CD8-positive, alpha-beta memory T cell (primary cell): ENCODE measurements around the gene CCDC181. TPM values are rescaled to one million over a fixed set of nuclear protein-coding genes. Genes with fewer than 3 reads are reported as not detected.
"Not testable (repeated sequence)": the region's sequence is repeated elsewhere in the genome, so short reads cannot be mapped to it uniquely, and the experiment has no call there.

ENCODE experiments used
- CTCF ChIA-PET: fragments of 350-600 bp; sonication (Branson Sonifier 250); formaldehyde crosslinking; loops from one replicate; lab custom pipeline; 2021; ENCODE audit warnings: antibody characterized with exemption; lab: Charles Lee
- POLR2A ChIA-PET: fragments of 350-600 bp; sonication (Branson Sonifier 250); formaldehyde crosslinking; loops from one replicate; lab custom pipeline; 2021; ENCODE audit warnings: antibody characterized with exemption; lab: Charles Lee
- DNase-seq, 5 donors: peaks; one replicate each; pipeline versions ENCODE4 v3.0.0 to v3.0.0-alpha.2; 2020 to 2022; ENCODE audit warnings: mixed read lengths in 1 of 5
- H3K27ac ChIP-seq: one replicate; pipeline ENCODE4 v1.7.0; 2013; ENCODE audit warnings: low read depth, mild to moderate bottlenecking, low read length, moderate library complexity
- H3K27me3 ChIP-seq: 2 replicates; pipeline ENCODE4 v1.7.0; 2013; ENCODE audit warnings: low read length, mild to moderate bottlenecking; ENCODE audit not compliant: insufficient read depth, poor library complexity, severe bottlenecking
- H3K36me3 ChIP-seq: 2 replicates; pipeline ENCODE4 v1.7.0; 2013; ENCODE audit warnings: mild to moderate bottlenecking, low read length, moderate library complexity; ENCODE audit not compliant: insufficient read depth
- H3K4me1 ChIP-seq: 2 replicates; pipeline ENCODE4 v1.7.0; 2013; ENCODE audit warnings: mild to moderate bottlenecking, low read length, moderate library complexity; ENCODE audit not compliant: insufficient read depth
- H3K4me3 ChIP-seq: 2 replicates; pipeline ENCODE4 v1.7.0; 2013; ENCODE audit warnings: mild to moderate bottlenecking, low read length
- H3K9me3 ChIP-seq: 2 replicates; pipeline ENCODE4 v1.7.0; 2013; ENCODE audit warnings: mild to moderate bottlenecking, low read length
- H3K27ac Mint-ChIP-seq, 8 donors: one replicate each; pipeline ENCODE4 v1.8.0; 2020 to 2021; ENCODE audit warnings: mixed read lengths in 8 of 8, mild to moderate bottlenecking in 6 of 8, inconsistent platforms in 3 of 8, moderate library complexity in 3 of 8
- H3K27me3 Mint-ChIP-seq, 2 donors: one replicate each; pipeline ENCODE4 v1.8.0; 2020 to 2021; ENCODE audit warnings: mixed read lengths in 2 of 2, mild to moderate bottlenecking in 1 of 2, moderate library complexity in 1 of 2
- H3K36me3 Mint-ChIP-seq, 3 donors: one replicate each; pipeline ENCODE4 v1.8.0; 2020 to 2021; ENCODE audit warnings: mixed read lengths in 3 of 3, inconsistent platforms in 1 of 3, mild to moderate bottlenecking in 1 of 3
- H3K4me1 Mint-ChIP-seq, 3 donors: one replicate each; pipeline ENCODE4 v1.8.0; 2020 to 2021; ENCODE audit warnings: mixed read lengths in 3 of 3, inconsistent platforms in 1 of 3, mild to moderate bottlenecking in 1 of 3
- H3K4me3 Mint-ChIP-seq, 7 donors: one replicate each; pipeline ENCODE4 v1.8.0; 2020 to 2021; ENCODE audit warnings: mixed read lengths in 7 of 7, mild to moderate bottlenecking in 6 of 7, moderate library complexity in 4 of 7, inconsistent platforms in 2 of 7
- H3K9me3 Mint-ChIP-seq, 5 donors: one replicate each; pipeline ENCODE4 v1.8.0; 2020 to 2022; ENCODE audit warnings: mixed read lengths in 5 of 5, mild to moderate bottlenecking in 3 of 5, moderate library complexity in 2 of 5, inconsistent platforms in 1 of 5
- polyA plus RNA-seq: library from polyadenylated mRNA; unstranded; fragments of 300-500 nt; fragmentation: Illumina TruSeq; gene quantifications from one replicate; pipeline ENCODE4 v1.2.3, GENCODE V29; 2021
- total RNA-seq, 2 experiments: library from RNA; stranded (reverse); gene quantifications; one replicate each; pipeline ENCODE4 v1.2.3, GENCODE V29; 2021

Gene CCDC181
- total and polyA plus RNA-seq, 3 experiments from 2014 or later, result 0.24 to 0.26 TPM; not detected in 1

DNA sequence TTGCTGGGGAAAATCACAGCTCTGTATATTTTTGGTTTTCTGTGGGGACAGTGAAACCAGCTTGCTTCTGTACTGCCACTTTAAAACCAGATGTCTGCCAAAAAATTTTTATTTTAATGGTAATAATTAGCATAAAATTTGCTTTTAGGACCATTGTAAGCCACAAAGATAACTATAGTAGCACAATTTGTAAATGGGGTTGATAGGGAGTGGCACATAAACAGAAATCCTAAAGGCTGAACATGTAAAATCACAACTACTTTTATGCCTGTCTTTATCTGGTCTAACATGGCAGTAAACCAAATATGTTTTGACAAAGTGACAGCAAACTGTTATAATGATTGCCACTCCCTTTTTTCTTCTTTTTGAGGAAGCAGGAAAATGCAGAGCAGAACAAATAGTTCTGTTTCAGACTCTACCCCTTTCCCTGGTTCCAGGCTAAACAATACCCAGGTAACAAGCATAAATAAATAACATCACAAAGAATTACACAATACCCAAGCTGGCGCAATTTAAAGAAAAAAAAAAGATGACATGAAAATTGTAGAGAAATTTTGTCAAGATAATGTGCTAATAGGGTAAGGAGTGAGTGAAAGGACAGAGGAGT lies 24.0 kb upstream of the CCDC181 start:
- Histone ChIP-seq H3K4me3 (no peak overlapping the region), H3K9me3 (no peaks in the 10 kb centered on the region), H3K4me1 (no peaks in the 10 kb centered on the region), H3K36me3 (no peaks in the 10 kb centered on the region), H3K27ac (no peak overlapping the region), H3K27me3 (no peaks in the 10 kb centered on the region)
- no peak for DNase-seq
- H3K4me1 Mint-ChIP-seq, result peaks cover 3 to 4% (median 4%) of the 10 kb centered on the region in 3 donors
- ChIA-PET POLR2A (no interaction called here), CTCF (no interaction called here)
- H3K27me3 Mint-ChIP-seq, result peaks cover 8 to 38% of the 10 kb centered on the region in 2 donors
- no peak overlapping the region for H3K27ac Mint-ChIP-seq
- H3K36me3 Mint-ChIP-seq, result peaks cover 0 to 4% (median 1%) of the 10 kb centered on the region in 3 donors
- H3K9me3 Mint-ChIP-seq, result peaks cover under 1 to 8% (median 4%) of the 10 kb centered on the region in 5 donors
- no peak overlapping the region for H3K4me3 Mint-ChIP-seq

- H3K36me3 ChIP-seq, result no peaks in the 10 kb centered on the region
- no peak overlapping the region for H3K4me3 Mint-ChIP-seq
- H3K27ac Mint-ChIP-seq, result no peak overlapping the region
- H3K27me3 Mint-ChIP-seq, result peaks cover 13 to 22% of the 10 kb centered on the region in 2 donors
- H3K9me3 ChIP-seq, result no peaks in the 10 kb centered on the region
- no peaks in the 10 kb centered on the region for H3K4me1 ChIP-seq
- no peak overlapping the region for H3K27ac ChIP-seq
- CTCF ChIA-PET, result no interaction called here
- H3K4me1 Mint-ChIP-seq, result no peaks in the 10 kb centered on the region
- POLR2A ChIA-PET, result no interaction called here
- DNase-seq, result no peak
- no peaks in the 10 kb centered on the region for H3K27me3 ChIP-seq
- no peaks in the 10 kb centered on the region for H3K36me3 Mint-ChIP-seq
- H3K4me3 ChIP-seq, result no peak overlapping the region
- peaks cover 0 to 5% (median 3%) of the 10 kb centered on the region in 5 donors for H3K9me3 Mint-ChIP-seq
Measured at GRCh38 chr1:169443923-169444322, 16.6 kb upstream of the CCDC181 start.

DNA sequence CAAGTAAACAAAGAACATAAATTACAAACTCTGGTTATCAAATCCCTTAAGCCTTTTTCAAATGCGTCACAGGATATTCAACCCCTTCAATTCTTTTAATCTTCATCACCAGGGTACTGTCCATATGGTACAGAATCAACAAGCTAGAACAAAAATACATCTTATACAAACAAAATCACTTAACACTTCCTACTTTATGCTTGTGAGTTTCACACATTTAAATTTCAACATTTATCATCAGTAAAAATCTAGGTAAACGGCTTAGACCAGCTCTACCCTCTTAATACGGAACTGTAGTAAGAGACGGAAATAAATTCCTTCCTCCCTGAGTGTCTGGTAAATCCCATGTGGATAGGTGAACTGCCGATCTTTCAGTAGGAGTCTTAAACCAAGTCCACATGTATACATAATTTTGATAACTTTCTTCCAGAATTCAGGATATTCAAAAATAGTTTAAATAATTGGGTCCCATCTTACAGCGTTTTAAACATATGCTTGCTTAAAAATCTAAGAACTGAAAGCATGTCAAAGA lies 1.0 kb downstream of the CCDC181 start:
- peaks cover 0 to 7% (median 4%) of the 10 kb centered on the region in 3 donors for H3K36me3 Mint-ChIP-seq
- Histone ChIP-seq H3K36me3 (no peaks in the 10 kb centered on the region), H3K9me3 (no peaks in the 10 kb centered on the region), H3K27ac (no peak overlapping the region), H3K4me1 (peaks cover 10% of the 10 kb centered on the region), H3K4me3 (no peak overlapping the region), H3K27me3 (peaks cover 14% of the 10 kb centered on the region)
- peaks cover 7 to 11% (median 10%) of the 10 kb centered on the region in 3 donors for H3K4me1 Mint-ChIP-seq
- peaks cover 49 to 92% of the 10 kb centered on the region in 2 donors for H3K27me3 Mint-ChIP-seq
- peaks cover 0 to 6% (median 0%) of the 10 kb centered on the region in 5 donors for H3K9me3 Mint-ChIP-seq
- H3K27ac Mint-ChIP-seq, result no peak overlapping the region
- DNase-seq, result no peak
- ChIA-PET CTCF (no interaction called here), POLR2A (no interaction called here)
- H3K4me3 Mint-ChIP-seq, result no peak overlapping the region

GRCh38 chr1:169421309-169421708 lies 6.0 kb downstream of the CCDC181 start:
- H3K4me1 Mint-ChIP-seq, result no peaks in the 10 kb centered on the region

DNA sequence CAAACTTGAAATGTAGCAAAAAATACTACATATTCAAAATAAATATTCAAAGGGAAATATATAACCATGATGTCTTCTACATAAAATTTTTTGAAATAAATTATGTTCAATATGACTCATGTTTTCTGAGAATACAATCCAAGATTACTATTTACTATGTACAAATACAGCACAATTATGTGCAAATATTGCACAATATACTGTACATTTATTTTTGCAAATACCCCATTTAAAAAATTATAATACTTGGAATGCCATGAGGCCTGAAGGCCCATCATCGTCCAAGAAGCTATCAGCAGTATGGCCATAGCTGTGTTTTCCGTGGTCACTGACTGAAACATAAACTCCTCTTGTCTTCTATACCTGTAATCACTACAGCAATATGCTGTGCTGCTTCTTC lies 12.3 kb downstream of the CCDC181 start:
- Mint-ChIP-seq H3K27me3 (peaks cover 8 to 13% of the 10 kb centered on the region in 2 donors), H3K9me3 (peaks cover 13 to 33% (median 30%) of the 10 kb centered on the region in 5 donors), H3K4me1 (no peaks in the 10 kb centered on the region), H3K4me3 (no peak overlapping the region), H3K36me3 (peaks cover 0 to 12% (median 0%) of the 10 kb centered on the region in 3 donors), H3K27ac (no peak overlapping the region)
- Histone ChIP-seq H3K4me1 (no peaks in the 10 kb centered on the region), H3K36me3 (no peaks in the 10 kb centered on the region), H3K27me3 (no peaks in the 10 kb centered on the region), H3K4me3 (no peak overlapping the region), H3K27ac (no peak overlapping the region), H3K9me3 (no peaks in the 10 kb centered on the region)
- DNase-seq, result no peak
- ChIA-PET POLR2A (no interaction called here), CTCF (no interaction called here)

More at GRCh38 chr1:169421309-169421708, 6.0 kb downstream of the CCDC181 start:
- H3K27ac ChIP-seq, result no peak overlapping the region
- Mint-ChIP-seq H3K4me3 (no peak overlapping the region), H3K9me3 (no peaks in the 10 kb centered on the region), H3K27ac (no peak overlapping the region), H3K36me3 (no peaks in the 10 kb centered on the region), H3K27me3 (peaks cover 29 to 65% of the 10 kb centered on the region in 2 donors)
- no peaks in the 10 kb centered on the region for H3K4me1 ChIP-seq
- peaks cover 3% of the 10 kb centered on the region for H3K27me3 ChIP-seq
- POLR2A ChIA-PET, result no interaction called here
- no peak for DNase-seq
- no peaks in the 10 kb centered on the region for H3K36me3 ChIP-seq
- CTCF ChIA-PET, result no interaction called here
- no peak overlapping the region for H3K4me3 ChIP-seq
- H3K9me3 ChIP-seq, result no peaks in the 10 kb centered on the region

- DNase-seq, H3K36me3 ChIP-seq, POLR2A ChIA-PET, H3K4me3 Mint-ChIP-seq, H3K27me3 Mint-ChIP-seq, H3K27ac Mint-ChIP-seq, CTCF ChIA-PET, H3K4me3 ChIP-seq, H3K9me3 ChIP-seq, H3K4me1 Mint-ChIP-seq, H3K27me3 ChIP-seq, H3K27ac ChIP-seq, H3K4me1 ChIP-seq: not testable (repeated sequence)
- H3K36me3 Mint-ChIP-seq, result peaks cover 0 to 22% (median 0%) of the 10 kb centered on the region in 3 donors
- peaks cover 25 to 81% (median 75%) of the 10 kb centered on the region in 5 donors for H3K9me3 Mint-ChIP-seq
Measured at GRCh38 chr1:169408340-169408739, 18.9 kb downstream of the CCDC181 start.

GRCh38 chr1:169402578-169402977 lies 24.7 kb downstream of the CCDC181 start:
- H3K27me3 ChIP-seq, H3K27ac Mint-ChIP-seq, POLR2A ChIA-PET, H3K27me3 Mint-ChIP-seq, DNase-seq, H3K4me3 ChIP-seq, H3K27ac ChIP-seq, H3K9me3 ChIP-seq, CTCF ChIA-PET, H3K4me1 Mint-ChIP-seq, H3K4me1 ChIP-seq, H3K4me3 Mint-ChIP-seq, H3K36me3 ChIP-seq: not testable (repeated sequence)
- peaks cover 0 to 32% (median 4%) of the 10 kb centered on the region in 3 donors for H3K36me3 Mint-ChIP-seq
- H3K9me3 Mint-ChIP-seq, result peaks cover 19 to 64% (median 55%) of the 10 kb centered on the region in 5 donors

GRCh38 chr1:169395955-169396354 lies 31.3 kb downstream of the CCDC181 start:
- H3K27ac Mint-ChIP-seq, result no peak overlapping the region
- POLR2A ChIA-PET, result no interaction called here
- Histone ChIP-seq H3K27ac (no peak overlapping the region), H3K4me1 (no peaks in the 10 kb centered on the region), H3K9me3 (no peaks in the 10 kb centered on the region), H3K27me3 (no peaks in the 10 kb centered on the region), H3K36me3 (no peaks in the 10 kb centered on the region), H3K4me3 (no peak overlapping the region)
- DNase-seq, result no peak
- peaks cover 28 to 58% (median 51%) of the 10 kb centered on the region in 3 donors for H3K36me3 Mint-ChIP-seq
- H3K9me3 Mint-ChIP-seq, result peaks cover 2 to 13% (median 5%) of the 10 kb centered on the region in 5 donors
- no peak overlapping the region for H3K4me3 Mint-ChIP-seq
- no peaks in the 10 kb centered on the region for H3K27me3 Mint-ChIP-seq
- no peaks in the 10 kb centered on the region for H3K4me1 Mint-ChIP-seq
- CTCF ChIA-PET, result no interaction called here
